Activated CD8-positive, alpha-beta memory T cell treated with anti-CD3 and anti-CD28 coated beads, Interleukin-2, amount 50 U/mL, for 24 hours (primary cell): Measurements from ENCODE around the gene MCTP2.

Experiments
- DNase-seq: peaks from one replicate; pipeline ENCODE4 v3.0.0-alpha.2; 2020; ENCODE audit errors: extremely low read depth

Gene MCTP2

DNA sequence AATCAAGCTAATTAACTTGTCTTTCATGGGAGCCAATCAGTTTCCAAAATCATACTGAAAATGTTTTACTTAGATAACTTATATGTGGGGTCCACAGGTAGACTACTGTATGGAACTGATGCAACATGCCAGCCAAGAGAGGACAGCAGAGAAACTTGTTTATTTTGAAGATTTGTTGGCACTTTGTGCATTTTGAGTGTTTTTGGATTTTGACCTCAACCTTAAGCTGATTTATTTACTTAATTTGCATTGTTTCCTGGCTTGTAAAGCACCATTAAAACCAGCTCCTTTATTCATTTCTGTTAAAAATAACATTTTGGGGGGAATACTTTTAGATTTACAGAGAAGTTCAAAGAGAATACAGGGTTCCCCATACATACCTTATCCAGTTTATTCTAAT lies 166.6 kb downstream of the MCTP2 start:
- no peak for DNase-seq

DNA sequence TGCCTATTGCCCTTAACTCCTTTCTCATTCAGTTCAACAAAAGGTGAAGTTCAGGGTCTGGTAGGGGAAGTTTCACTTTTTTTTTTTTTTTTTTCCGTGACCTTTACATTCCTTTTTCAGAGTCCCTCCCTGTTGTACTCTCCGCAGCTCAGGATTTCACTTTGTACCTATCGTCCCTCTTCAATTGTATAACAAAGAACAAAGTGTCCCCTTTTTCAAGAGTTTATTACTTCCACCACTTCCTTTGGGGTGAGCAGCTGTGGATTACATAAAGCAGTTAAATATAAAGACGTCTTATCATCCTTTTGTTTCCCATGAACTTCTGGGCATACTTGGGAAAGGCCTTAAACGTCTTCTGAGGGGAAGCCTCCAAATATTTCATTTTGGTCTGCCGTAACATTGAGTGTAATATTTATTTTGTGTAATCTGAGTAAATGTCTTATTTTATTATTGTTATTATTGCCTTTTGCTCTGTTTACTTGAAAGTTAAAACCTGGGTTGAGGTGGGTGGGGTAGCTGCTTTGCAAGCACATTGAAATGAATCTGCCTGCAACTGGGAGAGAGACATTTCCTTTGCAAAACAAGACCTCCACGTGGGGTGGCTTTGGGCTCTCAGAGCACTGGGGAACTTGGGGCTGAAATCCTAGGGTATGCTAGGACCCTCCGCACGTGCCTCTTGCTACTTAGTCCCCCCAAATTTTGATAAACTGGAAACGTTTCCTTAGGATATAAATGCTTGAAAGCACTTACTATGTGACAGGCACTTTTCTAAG lies 169.4 kb downstream of the MCTP2 start:
- no peak for DNase-seq

DNA sequence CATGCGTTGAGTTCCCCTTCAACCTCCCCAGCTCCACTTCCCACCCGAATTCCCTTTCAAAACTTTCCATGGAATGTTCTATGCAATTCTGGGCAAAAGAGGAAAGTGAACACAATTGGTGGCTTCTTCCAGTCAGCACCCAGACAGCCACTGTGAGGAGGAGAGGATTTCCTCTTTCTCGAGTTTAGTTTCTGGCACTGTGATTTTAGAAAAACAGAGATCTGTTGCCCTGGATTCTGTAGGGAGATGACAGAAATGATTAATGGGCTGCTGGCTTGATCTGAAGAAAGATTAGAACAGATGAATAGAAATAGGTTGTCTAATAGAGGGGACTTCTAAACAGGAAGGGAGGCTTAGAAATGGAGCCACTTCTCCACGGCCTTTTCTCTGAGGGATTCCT lies 172.0 kb downstream of the MCTP2 start:
- no peak for DNase-seq

DNA sequence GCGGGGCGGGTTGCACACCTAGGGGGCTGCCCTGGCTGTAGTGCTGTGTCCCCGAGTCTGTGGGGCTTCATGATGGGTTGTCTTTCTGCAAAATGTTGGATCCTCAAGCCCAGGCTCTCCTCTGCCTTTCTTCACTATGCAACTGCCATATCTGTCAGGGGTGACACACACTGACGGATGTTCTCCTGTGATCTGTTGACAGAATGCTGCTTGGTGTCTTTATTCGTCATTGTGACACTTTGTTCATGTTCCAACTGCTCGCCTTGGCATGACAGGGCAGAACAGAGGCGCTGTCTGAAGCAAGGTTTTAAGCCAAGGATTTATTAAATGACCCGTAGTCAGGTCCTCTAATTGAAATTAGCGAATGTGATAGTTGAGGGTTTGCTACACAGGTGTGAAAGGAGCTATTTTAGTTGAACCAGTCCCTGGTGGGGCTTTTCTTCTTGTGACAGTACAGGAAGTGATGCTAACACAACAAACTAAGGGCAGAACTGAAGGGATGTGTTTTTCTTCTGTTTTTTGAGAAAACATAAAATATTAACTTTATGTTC lies 173.4 kb downstream of the MCTP2 start:
- DNase-seq: no peak

DNA sequence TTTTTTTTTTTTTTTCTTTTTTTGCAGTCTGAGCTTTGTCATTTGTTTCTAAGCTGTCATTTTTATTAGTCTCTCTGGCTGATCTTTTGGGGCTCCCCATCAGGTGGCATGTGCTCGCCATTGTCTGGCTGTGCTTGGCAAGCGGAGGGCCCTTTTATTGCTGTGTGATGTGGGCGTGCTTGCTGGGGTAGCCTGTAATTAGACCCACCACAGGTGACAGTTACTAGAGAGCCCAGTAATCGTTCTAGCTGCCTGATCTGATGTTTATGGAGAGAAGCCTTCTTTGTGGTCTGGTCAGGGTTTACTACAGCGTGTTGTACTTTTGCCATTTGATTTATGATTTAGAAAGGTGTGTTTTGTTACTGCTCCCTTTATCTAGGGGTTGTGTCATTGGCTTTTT lies 179.9 kb downstream of the MCTP2 start:
- DNase-seq: no peak

DNA sequence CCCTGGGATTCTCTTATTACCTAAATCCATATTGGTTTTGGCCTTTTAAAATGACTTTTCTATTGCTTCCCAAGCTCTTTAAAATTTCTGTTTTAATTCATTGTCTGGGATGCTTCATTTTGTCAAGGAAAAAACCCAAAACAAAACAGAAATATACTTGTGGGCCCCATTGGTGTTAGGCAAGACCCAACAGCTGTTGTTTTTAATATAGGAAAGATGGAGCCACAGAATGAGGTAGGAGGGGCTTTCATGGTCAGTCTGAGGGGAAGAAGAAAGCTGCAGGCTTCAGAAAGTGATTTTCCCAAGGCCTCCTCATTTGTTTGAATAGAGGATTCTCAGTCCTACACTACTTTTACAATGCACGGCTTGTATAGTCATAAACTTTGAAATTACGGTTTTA lies 180.5 kb downstream of the MCTP2 start:
- DNase-seq: no peak

DNA sequence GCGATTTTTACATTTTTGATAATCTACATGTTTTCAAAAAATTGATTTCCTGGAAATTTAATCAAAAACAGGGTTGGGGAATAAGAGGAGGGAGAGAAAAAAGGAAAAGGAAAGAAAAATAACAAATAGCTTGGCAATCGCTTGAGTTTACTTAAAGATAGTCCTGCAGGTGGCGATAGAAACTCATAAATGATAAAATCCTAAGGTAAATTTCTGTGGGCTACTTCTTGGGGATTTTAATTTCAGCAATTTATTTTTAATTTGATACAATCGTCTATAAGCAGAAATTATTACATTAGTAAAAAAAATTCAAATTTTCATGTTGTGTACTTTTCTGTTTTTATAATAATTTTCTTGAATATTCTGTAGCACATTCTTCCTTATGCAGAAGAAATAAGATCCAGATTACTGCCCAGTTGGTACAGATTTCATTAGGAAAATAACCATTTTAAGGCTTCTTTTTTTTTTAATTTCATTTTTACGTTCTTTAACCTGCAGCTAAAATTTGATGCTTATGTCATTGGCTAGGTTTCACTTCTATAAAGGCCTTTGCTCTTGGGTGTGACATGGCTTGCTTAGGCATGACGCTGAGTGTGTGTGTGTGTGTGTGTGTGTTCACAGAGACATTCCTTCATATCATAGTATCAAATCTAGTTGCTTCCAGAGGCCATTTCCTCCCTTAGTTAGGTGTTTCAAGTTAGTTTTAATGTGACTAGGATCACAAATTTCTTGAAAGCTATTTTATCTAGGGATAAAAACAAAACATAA lies 181.8 kb downstream of the MCTP2 start:
- DNase-seq: no peak

DNA sequence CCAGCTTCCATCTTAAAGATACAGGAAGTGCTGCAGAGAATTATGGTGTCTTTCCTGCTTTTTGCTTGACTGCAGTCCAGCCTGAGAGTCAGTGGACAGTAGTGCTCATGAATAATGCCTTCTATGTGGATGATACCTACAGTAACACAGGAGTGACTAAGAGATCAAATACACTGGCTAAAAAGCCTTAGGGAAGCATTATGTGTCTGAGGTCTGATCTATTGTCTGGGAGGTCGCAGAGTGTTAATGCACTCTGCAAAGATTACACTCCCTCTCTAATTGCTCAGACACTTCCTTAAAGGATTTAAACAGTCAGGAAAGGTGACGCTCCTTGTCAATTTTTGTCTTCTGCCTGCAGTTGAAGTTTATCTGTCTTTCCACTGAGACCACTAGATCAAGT lies 183.6 kb downstream of the MCTP2 start:
- DNase-seq: no peak

DNA sequence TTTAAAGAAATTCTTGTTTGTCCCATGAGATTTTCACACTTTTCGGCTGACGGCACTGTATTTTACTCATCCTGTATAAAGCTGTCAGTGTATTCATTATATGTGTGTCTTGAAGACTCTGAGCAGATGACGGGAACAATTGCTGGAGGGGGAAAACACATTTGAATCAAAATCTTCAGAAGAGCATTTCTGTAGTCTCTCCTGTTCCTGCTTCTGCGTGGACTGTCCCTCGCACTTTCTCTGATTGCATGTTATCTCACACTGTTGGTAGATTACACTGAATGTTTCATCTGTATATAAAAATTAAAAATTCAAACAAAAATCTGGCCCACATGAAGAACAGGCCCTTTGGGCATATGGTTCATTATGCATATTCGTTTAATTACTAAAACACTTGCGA lies 184.9 kb downstream of the MCTP2 start:
- DNase-seq: no peak

DNA sequence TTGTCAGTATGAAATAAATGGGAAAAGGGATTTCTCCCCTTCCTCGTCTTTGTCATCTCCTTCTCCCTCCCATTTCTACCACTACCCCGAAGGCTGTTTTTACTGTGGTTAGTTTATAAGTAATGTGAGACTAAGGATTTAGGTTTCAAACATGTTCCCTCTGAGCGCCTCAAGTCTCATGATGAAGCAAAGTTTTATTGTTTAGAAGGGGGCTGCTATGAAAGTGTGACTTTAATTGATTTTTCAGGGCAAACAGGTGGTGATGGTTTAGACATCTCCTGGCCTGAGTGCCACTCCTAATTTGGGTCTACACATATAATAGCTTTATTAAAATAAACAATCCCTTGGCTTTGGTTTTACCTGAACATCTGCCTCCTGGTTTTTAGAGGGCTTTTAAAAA lies 185.5 kb downstream of the MCTP2 start:
- no peak for DNase-seq

DNA sequence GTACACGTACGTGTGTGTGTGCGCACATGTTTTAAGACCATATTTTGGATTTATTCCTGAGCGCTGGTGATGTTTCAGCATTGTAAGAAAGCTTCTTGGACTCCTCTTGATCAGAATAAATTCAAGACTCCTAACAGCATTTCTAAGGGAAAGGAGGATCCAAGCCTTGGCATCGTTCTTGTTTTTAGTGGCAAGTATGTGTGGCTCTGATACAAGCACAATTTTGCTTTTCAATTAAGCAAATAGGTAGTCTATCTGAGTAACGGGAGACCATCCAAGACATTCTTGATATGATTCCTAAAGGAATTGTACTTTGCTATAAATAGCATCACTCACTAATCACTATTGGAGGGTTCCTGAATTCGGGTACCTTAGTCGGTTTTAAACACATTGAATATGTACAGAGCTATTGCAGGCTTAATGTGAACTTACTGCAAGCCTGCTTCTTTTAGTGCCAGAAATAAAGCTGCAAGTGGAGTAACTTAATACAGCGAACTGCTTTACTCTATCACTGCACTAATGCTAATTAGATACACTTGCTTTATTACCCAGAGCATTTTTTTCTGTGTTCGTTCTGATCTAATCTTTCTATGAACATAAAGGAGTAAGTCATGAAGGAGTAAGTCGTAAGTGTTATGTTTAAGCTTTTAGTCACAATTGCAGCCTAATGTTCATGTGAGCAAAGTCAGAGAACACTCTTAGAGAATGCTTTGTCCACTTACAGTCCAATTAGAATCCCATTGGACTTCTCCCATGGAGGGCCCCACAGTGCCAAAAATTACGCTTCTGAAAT lies 186.3 kb downstream of the MCTP2 start:
- no peak for DNase-seq

DNA sequence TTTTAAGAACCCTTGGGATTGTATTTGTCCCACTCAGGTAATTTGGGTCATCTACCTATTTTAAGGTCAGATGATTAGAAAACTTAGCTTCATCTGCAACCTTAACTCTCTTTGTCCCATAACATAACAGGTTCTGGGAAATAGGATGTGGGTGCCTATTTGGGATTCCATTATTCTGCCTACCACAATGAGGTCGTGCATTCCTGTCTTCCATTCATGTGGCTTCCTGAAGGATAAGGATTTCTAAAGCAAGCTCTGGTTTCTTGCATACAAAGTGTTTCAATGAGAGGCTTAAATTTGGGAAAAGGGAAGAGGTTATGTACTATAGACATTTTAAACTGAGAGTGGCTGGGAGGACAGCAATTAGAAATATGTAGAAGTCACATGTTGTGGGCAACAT lies 190.3 kb downstream of the MCTP2 start:
- DNase-seq: no peak

DNA sequence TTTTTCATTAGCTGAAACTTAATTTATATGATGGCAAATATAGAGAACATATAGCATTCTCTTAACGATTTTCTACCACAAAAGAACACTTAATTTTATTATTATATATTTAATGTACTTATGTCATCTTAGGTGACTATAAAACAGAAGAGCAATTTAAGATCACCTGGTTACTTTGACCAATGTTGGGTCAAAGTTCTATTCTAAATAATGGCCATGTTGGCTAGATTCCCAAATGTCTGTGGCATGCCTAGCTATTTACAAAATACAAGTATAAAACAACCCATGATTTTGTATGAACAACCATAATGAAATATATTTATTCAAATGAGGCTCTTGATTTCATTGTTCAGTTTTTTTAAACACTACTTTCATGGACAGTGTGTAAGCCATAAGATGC lies 200.9 kb downstream of the MCTP2 start:
- no peak for DNase-seq

DNA sequence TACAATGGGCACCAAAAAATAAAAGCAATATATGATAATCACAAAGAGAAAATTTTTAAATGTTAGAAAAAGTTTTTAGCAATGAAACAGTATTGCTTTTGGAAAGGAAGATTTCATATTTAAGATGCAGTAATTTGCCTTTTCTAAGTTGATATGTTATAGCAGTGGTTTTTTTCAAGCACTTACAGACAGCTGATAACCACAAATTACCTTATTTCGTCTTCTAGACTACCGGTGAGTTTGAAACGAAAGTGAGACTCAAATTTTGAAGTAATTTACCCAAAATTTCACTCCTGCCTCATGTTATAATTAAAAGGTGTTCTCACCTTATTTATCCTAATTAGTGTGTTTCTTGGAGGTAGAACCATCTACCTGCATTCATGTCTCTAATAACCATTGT lies 207.8 kb downstream of the MCTP2 start:
- DNase-seq: no peak

DNA sequence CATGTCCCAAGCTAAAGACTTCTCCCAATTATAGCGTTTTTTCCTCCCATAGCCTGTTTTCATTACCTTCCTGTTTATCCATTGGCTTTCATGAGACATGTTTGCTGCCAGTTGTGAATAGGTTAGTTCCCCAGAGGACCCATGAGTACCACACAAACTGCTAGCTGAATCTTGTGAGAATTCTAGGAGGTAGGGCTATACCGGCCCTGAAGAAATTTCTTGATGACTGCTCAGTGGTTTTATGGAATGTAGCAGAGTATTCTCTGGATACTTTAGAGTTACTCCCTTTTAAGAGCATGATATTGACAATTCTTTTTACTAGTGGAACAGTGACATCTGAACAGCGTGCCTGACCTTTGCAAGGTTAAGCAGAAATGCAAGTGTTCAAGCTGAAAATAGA lies 210.4 kb downstream of the MCTP2 start:
- DNase-seq: no peak

DNA sequence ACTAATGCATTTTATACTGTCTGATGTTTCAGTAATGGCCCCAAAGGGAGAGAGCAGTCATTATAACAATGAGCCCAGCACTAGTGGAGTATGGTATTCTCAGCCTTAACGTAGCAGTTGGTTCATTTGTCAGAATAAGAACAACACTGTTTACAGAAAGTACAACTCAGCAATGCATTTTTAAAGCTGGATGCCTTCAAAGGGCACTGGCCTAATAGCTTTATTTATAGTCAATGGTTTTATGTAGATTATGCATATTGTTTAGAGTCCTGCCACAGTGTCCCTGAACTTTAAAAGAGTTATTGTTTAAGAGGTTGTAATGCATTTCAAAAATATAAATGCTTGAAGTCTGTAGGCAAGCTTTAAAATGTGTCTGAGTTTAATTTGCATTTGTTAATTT lies 211.1 kb downstream of the MCTP2 start:
- no peak for DNase-seq

DNA sequence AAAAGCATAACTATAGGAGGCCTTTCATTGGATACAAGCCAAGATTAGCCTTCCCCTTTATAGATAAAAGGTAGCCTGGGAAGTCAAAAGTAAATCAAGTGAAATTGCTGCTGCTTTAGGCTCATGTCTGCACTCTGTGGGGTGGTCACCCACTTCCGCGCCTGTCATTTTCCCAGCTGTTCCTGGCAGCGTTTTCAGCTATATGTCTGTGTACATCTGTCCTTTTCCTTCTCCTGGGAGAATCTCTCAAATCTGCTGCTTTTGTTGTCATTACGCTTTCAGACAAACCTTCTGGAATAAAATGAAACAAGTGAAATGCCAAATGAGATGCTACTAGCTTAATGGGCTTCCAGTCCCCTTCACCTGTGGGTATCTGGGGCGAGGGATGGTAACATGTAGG lies 211.8 kb downstream of the MCTP2 start:
- DNase-seq: no peak

DNA sequence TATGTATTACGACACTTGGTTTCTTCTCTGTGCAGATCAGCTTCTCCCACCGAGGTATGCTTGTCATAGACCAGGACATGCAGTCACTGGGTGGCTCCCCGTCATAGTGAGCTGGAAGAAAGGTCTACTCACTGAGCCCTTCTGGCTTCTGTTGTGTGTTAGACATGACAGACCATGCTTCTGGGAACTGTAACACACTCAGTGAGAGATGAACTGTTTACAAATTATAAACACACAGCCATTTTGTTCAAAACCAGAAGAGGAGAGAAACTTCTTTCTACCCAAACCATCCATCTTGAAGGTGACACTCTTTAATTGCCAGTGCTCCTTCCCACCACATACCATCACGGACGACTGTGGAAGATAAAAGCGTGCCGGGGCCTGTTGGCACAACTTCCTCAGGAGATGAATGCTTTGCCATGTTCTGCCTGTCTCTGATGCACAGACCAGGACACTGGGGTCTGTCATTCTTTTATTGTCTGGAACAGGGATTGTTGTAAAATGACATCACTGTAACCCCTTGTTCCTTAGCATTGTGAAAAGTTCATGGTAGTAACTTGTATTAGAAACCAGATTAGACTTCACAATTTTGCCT lies 214.3 kb downstream of the MCTP2 start:
- no peak for DNase-seq

DNA sequence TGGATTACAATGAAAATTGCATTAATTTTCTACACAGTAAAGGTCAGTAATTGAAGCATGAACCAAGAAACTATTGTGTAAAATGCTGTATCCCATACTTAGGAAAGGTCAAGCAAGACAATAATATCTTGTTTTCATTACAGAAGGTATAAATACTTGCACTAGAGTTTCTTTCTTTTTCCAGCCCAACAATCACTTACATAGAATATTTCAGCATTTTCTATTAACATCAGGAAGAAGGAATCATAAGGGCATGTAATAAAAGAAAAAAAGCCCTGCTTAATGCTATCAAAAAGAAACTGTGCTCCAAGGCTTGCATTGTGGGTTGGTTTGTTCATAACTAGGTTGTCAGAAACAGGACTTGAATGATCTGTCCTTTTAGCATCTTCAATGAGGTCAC lies 215.1 kb downstream of the MCTP2 start:
- no peak for DNase-seq

DNA sequence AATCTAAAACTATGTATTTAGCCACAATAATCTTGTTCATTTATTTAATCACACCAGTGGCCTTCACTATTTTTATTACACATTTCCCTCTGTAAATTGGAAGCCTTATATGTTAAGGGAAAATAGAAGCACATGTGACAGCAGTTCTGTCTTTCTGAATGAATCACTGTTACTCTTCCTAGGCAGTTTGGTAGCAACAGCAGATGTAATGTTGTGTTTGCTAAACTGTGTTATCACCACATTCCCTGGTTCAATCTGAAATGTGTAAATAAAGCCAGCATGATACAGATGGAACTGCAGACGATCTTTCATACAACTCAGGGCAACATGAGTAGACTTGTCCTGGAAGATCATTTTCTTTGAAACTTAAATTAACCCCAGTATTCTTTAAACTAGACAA lies 220.1 kb downstream of the MCTP2 start:
- DNase-seq: no peak

DNA sequence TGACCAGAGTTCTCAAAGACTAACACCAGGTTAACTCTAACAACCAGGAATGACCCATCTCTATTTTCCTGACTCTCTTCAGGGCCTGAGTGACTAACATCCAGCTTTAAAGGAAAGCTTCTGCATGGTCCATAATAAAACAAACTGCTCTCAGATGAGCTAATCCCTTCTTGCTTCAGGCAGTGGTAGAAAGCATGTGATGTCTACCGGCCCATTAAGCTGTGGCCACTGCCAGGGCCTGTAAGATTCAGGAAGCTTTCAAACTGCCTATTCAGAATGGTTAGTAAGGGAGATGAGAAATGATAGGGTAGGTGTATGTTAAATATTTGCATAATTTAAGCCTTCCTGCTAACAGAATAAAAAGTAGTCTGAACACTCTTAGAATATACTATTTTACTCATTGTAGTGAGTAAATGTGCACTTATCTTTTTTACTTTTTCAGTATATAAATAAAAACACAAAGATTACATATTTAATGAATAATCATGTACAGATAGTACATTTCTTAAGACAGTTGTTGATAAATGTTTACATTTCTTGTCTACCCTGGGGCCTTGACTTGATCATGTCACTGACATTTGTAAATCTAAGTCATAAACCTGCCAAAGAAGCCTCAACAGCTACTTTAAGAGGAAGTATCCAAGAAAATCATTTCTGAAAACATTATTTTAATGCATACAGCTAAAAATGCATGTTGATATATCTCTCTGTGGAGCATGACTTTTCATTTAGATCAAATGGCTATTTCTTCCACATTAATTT lies 222.0 kb downstream of the MCTP2 start:
- DNase-seq: no peak
